ENCODE data around the gene ATAD3C.
"Not testable (repeated sequence)": the region's sequence is repeated elsewhere in the genome, so short reads cannot be mapped to it uniquely, and the experiment has no call there.

- not testable (repeated sequence) for TF ChIP-seq GABPA (IDR thresholded peaks at IDR 0.05; ENCODE audit: low read depth); ZBTB33 (IDR thresholded peaks at IDR 0.05; ENCODE audit: borderline replicate concordance, low read depth); RFX5 (IDR thresholded peaks at IDR 0.05; ENCODE audit: low read length); CTCF (IDR thresholded peaks at IDR 0.05); TEAD4 (IDR thresholded peaks at IDR 0.05; ENCODE audit: borderline replicate concordance, insufficient read depth); TCF12 (IDR thresholded peaks at IDR 0.05); SIN3A (IDR thresholded peaks at IDR 0.05; ENCODE audit: borderline replicate concordance, low read depth, low read length); USF1 (IDR thresholded peaks at IDR 0.05; ENCODE audit: borderline replicate concordance, low read depth); POLR2AphosphoS5 (IDR thresholded peaks at IDR 0.05; ENCODE audit: low read depth, low read length)
Observed at GRCh38 chr1:1480488-1480867, 31.0 kb downstream of the ATAD3C start.

All from SK-N-SH (cell line).